ENCODE data around the gene SLC22A12.

GRCh38 chr11:64643920-64644646, 53.1 kb downstream of the SLC22A12 start:
- TF ChIP-seq, protein P1, sequence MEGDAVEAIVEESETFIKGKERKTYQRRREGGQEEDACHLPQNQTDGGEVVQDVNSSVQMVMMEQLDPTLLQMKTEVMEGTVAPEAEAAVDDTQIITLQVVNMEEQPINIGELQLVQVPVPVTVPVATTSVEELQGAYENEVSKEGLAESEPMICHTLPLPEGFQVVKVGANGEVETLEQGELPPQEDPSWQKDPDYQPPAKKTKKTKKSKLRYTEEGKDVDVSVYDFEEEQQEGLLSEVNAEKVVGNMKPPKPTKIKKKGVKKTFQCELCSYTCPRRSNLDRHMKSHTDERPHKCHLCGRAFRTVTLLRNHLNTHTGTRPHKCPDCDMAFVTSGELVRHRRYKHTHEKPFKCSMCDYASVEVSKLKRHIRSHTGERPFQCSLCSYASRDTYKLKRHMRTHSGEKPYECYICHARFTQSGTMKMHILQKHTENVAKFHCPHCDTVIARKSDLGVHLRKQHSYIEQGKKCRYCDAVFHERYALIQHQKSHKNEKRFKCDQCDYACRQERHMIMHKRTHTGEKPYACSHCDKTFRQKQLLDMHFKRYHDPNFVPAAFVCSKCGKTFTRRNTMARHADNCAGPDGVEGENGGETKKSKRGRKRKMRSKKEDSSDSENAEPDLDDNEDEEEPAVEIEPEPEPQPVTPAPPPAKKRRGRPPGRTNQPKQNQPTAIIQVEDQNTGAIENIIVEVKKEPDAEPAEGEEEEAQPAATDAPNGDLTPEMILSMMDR (IDR thresholded peaks at IDR 0.05), result no peak
- TF ChIP-seq POLR2A (IDR thresholded peaks at IDR 0.05), result no peak
